Transverse colon (tissue), 4 donors: ENCODE measurements around the gene RASL12. TPM values are rescaled to one million over a fixed set of nuclear protein-coding genes. Genes with fewer than 3 reads are reported as not detected.

Experiments
- DNase-seq: peaks from one replicate; pipeline ENCODE4 v3.0.0-alpha.2; 2019
- H3K27ac ChIP-seq, 4 donors: fragments of 200-600 bp; sonication (generic); 2 replicates each; pipeline ENCODE4 v1.5.1; 2016 to 2018; ENCODE audit warnings: inconsistent platforms in 4 of 4
- H3K27me3 ChIP-seq: fragments of 200-600 bp; sonication (generic); 2 replicates; pipeline ENCODE4 v1.5.1; 2017; ENCODE audit warnings: inconsistent platforms
- H3K36me3 ChIP-seq, 4 donors: fragments of 200-600 bp; sonication (generic); 2 replicates each; pipeline ENCODE4 v1.5.1; 2017 to 2019; ENCODE audit warnings: inconsistent platforms in 4 of 4
- H3K4me1 ChIP-seq, 4 donors: fragments of 200-600 bp; sonication (generic); 2 replicates each; pipeline ENCODE4 v1.5.1; 2017 to 2020; ENCODE audit warnings: inconsistent platforms in 4 of 4
- H3K4me3 ChIP-seq, 4 donors: fragments of 200-600 bp; sonication (generic); 1 replicate in 1 of 4; 2 replicates in 3 of 4; pipeline versions ENCODE4 v1.5.1 to v1.6.1; 2017 to 2019; ENCODE audit warnings: inconsistent platforms in 4 of 4
- H3K9me3 ChIP-seq, 2 donors: fragments of 200-600 bp; sonication (generic); 2 replicates each; pipeline ENCODE4 v1.5.1; 2017 to 2019; ENCODE audit warnings: inconsistent platforms in 2 of 2
- EP300 ChIP-seq: sonication (generic); formaldehyde crosslinking; IDR thresholded peaks from one replicate; pipeline ENCODE4 v1.6.1; 2017; ENCODE audit warnings: antibody characterized with exemption, low read depth
- POLR2A ChIP-seq: fragments of 450-650 bp; IDR thresholded peaks from one replicate; pipeline ENCODE4 v1.6.1; 2016; ENCODE audit warnings: antibody characterized with exemption, mild to moderate bottlenecking, moderate library complexity
- POLR2AphosphoS5 ChIP-seq, 3 donors: sonication (generic); formaldehyde crosslinking; IDR thresholded peaks; one replicate each; pipeline ENCODE4 v1.6.1; 2016; ENCODE audit warnings: antibody characterized with exemption in 3 of 3
- WGBS, 2 donors: methylation state at CpG; one replicate each; pipeline ENCODE4 v1.1.5; 2018; ENCODE audit warnings: low coverage in 1 of 2; 5-methylcytosine and 5-hydroxymethylcytosine counted together
- in situ Hi-C, 4 donors: fragments of 200-750 bp; cut with MboI; loops; one replicate each; pipeline versions ENCODE4 v1.15.0 to v1.15.1; 2017; ENCODE audit warnings: low sequenced_read_pairs in 3 of 4, low pct_ligation_motif_present in 1 of 4, low pct_unique_long_range_greater_than_20kb in 1 of 4
- intact Hi-C: fragments of 100-400 bp; cut with DNase I; formaldehyde crosslinking; loops from one replicate; pipeline ENCODE4 v1.15.1; 2023; ENCODE audit warnings: low total_unique reads
- total RNA-seq, 4 donors: library from RNA; depleted of rRNA; stranded (reverse); fragments of >200 nt; gene quantifications; one replicate each; pipeline ENCODE4 v1.1.0, GENCODE V29; 2016
- TF ChIP-seq, protein P1 (sequence below), 5 experiments: fragments of 200-600 bp in 3 of 5; fragments of 450-650 bp in 2 of 5; sonication (generic) in 3 of 5; IDR thresholded peaks; 1 replicate in 2 of 5; 2 replicates in 3 of 5; pipeline ENCODE4 v1.5.1; 2016 to 2017; ENCODE audit warnings: antibody characterized with exemption in 5 of 5, inconsistent platforms in 3 of 5, mild to moderate bottlenecking in 2 of 5, moderate library complexity in 1 of 5

Gene RASL12, protein sequence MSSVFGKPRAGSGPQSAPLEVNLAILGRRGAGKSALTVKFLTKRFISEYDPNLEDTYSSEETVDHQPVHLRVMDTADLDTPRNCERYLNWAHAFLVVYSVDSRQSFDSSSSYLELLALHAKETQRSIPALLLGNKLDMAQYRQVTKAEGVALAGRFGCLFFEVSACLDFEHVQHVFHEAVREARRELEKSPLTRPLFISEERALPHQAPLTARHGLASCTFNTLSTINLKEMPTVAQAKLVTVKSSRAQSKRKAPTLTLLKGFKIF
- total RNA-seq = 10 to 100 TPM; 13.9 to 46.8 (median 16.4) TPM

DNA sequence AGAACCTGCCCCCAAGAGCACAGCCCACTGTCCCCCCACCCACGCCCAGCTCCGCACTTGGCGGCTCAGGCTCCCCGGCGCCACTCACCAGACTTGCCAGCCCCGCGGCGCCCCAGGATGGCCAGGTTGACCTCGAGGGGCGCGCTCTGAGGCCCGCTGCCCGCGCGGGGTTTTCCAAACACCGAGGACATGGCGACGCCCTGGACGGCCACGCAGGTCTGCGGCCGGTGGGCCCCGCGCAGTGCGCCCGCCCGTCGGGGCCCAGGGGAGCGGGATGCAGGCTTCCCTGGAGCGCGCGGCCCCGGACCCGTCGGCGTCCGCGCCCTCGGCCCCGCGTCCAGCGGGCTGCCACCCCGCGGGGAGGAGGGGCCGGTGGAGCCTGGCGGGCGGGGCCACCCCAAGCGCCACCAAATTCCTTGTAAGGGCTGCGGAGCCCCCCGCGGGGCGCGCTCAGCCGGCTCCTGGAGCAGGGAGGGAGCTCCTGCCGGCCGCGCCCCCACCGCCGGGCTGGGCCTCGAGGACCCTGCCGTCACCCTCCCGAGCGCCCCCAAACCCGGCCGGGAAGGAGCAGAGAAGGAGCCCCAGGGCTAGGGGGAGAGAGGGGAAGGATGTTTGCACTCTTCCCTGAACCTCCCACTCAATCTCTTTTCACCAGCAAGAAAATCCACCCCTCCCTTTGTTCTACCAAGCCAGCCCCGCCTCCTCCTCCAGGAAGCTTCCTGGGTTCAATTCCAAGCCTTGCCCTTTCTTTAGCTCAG lies at the start of gene RASL12:
Gene RASL12 (minus strand): TSS at position 347 of the 758 bp plus-strand sequence. CDS start 156 bp downstream, at position 191.
- H3K4me3 ChIP-seq = peak within 1 kb of the TSS; percentile 32 to 50 (median 42)
- peak within 1 kb of the TSS; percentile 85 to 90 (median 86) for H3K27ac ChIP-seq
- TF ChIP-seq POLR2AphosphoS5 (IDR thresholded peaks at IDR 0.05) (no peak), POLR2A (no peak), EP300 (no peak)
- TF ChIP-seq, protein P1, sequence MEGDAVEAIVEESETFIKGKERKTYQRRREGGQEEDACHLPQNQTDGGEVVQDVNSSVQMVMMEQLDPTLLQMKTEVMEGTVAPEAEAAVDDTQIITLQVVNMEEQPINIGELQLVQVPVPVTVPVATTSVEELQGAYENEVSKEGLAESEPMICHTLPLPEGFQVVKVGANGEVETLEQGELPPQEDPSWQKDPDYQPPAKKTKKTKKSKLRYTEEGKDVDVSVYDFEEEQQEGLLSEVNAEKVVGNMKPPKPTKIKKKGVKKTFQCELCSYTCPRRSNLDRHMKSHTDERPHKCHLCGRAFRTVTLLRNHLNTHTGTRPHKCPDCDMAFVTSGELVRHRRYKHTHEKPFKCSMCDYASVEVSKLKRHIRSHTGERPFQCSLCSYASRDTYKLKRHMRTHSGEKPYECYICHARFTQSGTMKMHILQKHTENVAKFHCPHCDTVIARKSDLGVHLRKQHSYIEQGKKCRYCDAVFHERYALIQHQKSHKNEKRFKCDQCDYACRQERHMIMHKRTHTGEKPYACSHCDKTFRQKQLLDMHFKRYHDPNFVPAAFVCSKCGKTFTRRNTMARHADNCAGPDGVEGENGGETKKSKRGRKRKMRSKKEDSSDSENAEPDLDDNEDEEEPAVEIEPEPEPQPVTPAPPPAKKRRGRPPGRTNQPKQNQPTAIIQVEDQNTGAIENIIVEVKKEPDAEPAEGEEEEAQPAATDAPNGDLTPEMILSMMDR (IDR thresholded peaks at IDR 0.05) = no peak
- in situ Hi-C loops (no loop called here), intact Hi-C loops (loop anchor here (1.0 kb wide), 1 partner anchor 20 kb away; no protein-coding TSS in a partner anchor)
- WGBS, 2 donors = 4 to 60% methylated on average over 1 to 32 of the region's 66 CpGs
- peaks cover 3 to 51% (median 31%) of the 10 kb centered on the region in 4 donors for H3K4me1 ChIP-seq
- H3K36me3 ChIP-seq = no peaks in the 10 kb centered on the region
- peaks cover 18% of the 10 kb centered on the region for H3K27me3 ChIP-seq
- H3K9me3 ChIP-seq = no peaks in the 10 kb centered on the region
- DNase-seq = peak; percentile 37

DNA sequence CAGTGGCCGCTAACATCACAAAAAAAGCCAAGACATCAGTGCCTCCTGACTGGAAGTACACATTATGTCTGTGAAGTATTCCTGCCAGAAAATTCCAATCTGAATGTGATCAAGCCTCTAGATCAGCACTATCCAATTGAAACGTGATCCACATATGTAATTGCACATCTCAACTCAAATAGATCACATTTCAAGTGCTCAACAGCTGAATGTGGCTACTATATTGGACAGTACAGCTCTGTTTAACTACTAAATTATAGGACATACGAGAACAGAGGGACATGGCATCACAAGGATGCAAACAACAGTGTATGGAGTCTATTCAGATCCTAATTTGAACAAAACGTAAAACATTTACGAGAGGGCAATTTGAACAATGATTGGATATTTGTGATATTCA lies 47.8 kb upstream of the RASL12 start:
- in situ Hi-C loops = no loop called here
- H3K27ac ChIP-seq = no peak overlapping the region
- WGBS, 2 donors = 73 to 76% methylated on average over 5 of the region's 5 CpGs
- H3K9me3 ChIP-seq = no peaks in the 10 kb centered on the region
- peaks cover 0 to 37% (median 13%) of the 10 kb centered on the region in 4 donors for H3K36me3 ChIP-seq
- DNase-seq = no peak
- H3K27me3 ChIP-seq = no peaks in the 10 kb centered on the region
- TF ChIP-seq EP300 (no peak), POLR2AphosphoS5 (IDR thresholded peaks at IDR 0.05) (no peak), POLR2A (no peak)
- TF ChIP-seq, protein P1 (IDR thresholded peaks at IDR 0.05) = no peak
- H3K4me3 ChIP-seq = no peak overlapping the region
- intact Hi-C loops = no loop called here
- no peaks in the 10 kb centered on the region for H3K4me1 ChIP-seq

DNA sequence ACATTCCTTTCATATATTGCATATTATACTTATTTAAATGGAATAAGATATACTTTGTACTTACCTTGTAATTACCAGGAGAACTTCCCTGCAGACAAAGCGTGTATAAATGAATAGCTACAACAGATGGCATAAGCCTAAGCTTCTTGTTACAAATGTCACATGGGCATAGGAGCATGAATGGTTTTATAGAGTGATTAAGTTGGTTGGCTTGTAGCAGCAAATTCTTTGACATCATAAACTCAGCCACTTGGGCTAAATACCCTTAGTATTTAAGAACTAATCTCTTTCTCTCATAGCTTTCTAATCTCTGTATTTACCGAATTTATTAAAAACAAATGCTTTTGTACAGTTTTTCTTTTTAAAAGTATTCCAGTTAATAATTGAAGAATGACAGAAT lies 47.3 kb upstream of the RASL12 start, which contains the start of gene UBAP1L:
Gene UBAP1L (minus strand): TSS at position 115 of the 400 bp plus-strand sequence. CDS start 8,985 bp downstream, outside the sequence.
- in situ Hi-C loops = no loop called here
- Histone ChIP-seq H3K27ac (no peak within 1 kb of the TSS), H3K36me3 (peaks cover 0 to 37% (median 13%) of the 10 kb centered on the region in 4 donors), H3K27me3 (no peaks in the 10 kb centered on the region), H3K4me3 (no peak within 1 kb of the TSS), H3K9me3 (no peaks in the 10 kb centered on the region), H3K4me1 (no peaks in the 10 kb centered on the region)
- intact Hi-C loops = no loop called here
- WGBS, 2 donors = 68 to 81% methylated on average over 2 of the region's 2 CpGs
- DNase-seq = no peak
- no peak for TF ChIP-seq POLR2A
- TF ChIP-seq POLR2AphosphoS5 (IDR thresholded peaks at IDR 0.05) = no peak
- no peak for TF ChIP-seq EP300
- TF ChIP-seq, protein P1 (IDR thresholded peaks at IDR 0.05) = no peak

DNA sequence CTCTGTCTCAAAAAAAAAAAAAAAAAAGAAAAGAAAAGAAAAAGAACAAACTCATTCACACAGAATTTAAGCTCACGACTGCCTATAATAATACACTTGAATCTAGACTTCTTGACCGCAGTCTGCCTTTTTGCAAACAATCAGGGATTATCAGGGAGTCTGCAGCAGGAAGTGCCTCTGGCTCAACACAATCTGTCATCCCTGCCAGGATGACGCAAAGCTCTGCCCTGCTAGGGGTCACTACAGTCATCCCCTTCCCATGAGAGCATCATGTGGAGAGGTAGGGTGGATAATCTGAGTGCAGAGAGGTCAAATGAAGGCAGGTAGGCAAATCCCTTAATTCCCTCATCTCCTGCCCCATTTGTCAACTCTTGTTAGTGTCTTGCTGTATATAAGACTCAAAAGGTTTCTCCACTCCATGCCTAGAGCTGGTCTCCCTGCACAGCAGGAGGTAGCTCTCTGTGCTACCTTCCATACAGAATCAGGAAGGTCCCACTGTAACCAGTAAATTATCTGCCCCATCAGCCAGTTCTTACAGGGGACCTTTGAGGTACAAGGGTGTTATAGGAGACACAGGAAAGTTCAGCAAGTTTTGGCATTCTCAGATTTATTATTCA lies 43.0 kb upstream of the RASL12 start:
- H3K4me3 ChIP-seq = no peak overlapping the region
- DNase-seq = no peak
- TF ChIP-seq EP300 = no peak
- no peak for TF ChIP-seq POLR2A
- TF ChIP-seq, protein P1 (IDR thresholded peaks at IDR 0.05) = no peak
- no peak for TF ChIP-seq POLR2AphosphoS5 (IDR thresholded peaks at IDR 0.05)
- intact Hi-C loops = no loop called here
- H3K9me3 ChIP-seq = no peaks in the 10 kb centered on the region
- H3K27ac ChIP-seq = no peak overlapping the region
- 80 to 81% methylated on average over 2 to 3 of the region's 3 CpGs for WGBS, 2 donors
- H3K36me3 ChIP-seq = no peaks in the 10 kb centered on the region
- in situ Hi-C loops = no loop called here
- H3K4me1 ChIP-seq = no peaks in the 10 kb centered on the region
- H3K27me3 ChIP-seq = no peaks in the 10 kb centered on the region
